ENCODE measurements around the gene MINAR2. TPM values are rescaled to one million over a fixed set of nuclear protein-coding genes. Genes with fewer than 3 reads are reported as not detected.

Gene MINAR2
- total RNA-seq, 1 donor from 2014 or later = not detected

DNA sequence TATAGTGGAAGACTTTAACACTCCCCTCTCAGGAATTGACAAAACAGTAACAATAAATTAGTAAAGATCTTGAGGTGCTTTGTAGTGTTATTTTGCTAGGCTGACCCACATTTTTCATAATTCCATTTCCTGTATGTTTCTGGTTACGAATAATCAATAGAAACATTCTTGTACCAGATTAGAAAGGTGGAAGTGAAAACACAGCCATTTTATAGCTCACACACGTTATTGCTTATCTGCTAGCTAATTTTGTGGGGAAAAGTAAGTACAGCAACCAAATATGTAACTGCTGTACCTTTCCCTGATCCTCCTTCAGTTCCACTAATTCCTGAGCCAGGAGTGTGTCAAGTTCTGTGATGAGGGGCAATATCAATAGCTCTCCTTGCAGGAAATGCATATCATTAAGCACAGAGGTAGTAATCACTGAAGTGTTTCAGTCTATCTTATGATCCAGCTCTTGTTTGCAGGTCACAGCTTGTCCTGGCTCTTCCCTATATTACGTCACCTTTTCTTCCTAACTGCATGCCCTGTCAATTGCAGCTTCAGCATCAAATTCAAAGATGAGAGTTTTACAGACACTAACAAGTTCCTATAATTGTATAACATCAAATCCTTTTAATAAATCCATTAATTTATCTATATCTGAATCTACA lies 59.4 kb downstream of the MINAR2 start:
- Mint-ChIP-seq H3K27ac (no peak overlapping the region), H3K9me3 (peaks cover 2% of the 10 kb centered on the region), H3K4me1 (ENCODE audit: low read depth) (no peaks in the 10 kb centered on the region), H3K4me3 (ENCODE audit: low read depth) (no peak overlapping the region), H3K27me3 (ENCODE audit: low read depth) (no peaks in the 10 kb centered on the region), H3K36me3 (ENCODE audit: low read depth) (no peaks in the 10 kb centered on the region)
- no peak for DNase-seq (ENCODE audit: low spot score)
- intact Hi-C loops (cut with micrococcal nuclease) = no loop called here

Other genes starting within 250 kb of the MINAR2 start
- not detected in 2 replicates for gene CHSY3, start 156.4 kb downstream of the MINAR2 start, total RNA-seq

All from activated T-helper 2 cell treated with anti-CD3 and anti-CD28 coated beads, Interferon-gamma antibody, Interleukin-2, Interleukin-4, amounts not matched to agents 10 μg/mL and 5 μg/mL and 100 μg/mL, durations not matched to agents 14 hours and 24 hours and 36 hours (primary cell).